GM13976 (cell line): ENCODE data around the gene GSTM3.

Source experiments
- DNase-seq: peaks from one replicate; pipeline ENCODE4 v3.0.0; 2012; ENCODE audit warnings: low spot score
- in situ Hi-C: fragments of 300-500 bp; cut with MboI; formaldehyde crosslinking; loops from one replicate; pipeline ENCODE4 v1.12.0; 2022; ENCODE audit warnings: low sequenced_read_pairs, mixed read lengths, inconsistent platforms; ENCODE audit not compliant: unreplicated experiment
- TF ChIP-seq, protein P1 (sequence below): IDR thresholded peaks from 2 replicates; pipeline ENCODE4 v1.5.1; 2012; ENCODE audit warnings: borderline replicate concordance, mild to moderate bottlenecking; ENCODE audit not compliant: insufficient read depth; ENCODE audit errors: extremely low read depth, missing control alignments, control extremely low read depth

The GSTM3 gene

DNA sequence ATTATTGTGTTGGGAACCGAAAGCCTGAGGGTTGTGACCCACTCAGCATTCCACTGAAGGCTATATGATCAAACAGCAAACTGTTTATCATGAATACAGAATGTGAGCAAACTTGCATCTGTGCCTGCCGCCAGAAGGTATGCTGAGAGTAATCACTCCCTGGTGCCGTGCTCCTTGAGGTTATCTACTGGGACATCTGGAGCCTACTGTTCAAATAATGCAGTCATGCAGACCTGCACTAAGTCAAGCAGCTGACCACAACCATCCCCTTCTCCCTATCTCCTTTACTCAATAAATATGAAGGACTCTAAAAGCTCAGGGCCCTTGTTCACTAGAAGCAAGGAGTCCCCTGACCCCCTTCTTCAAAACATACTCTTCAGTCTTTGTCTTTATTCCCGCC, 15.3 kb downstream of the GSTM3 start:
- TF ChIP-seq, protein P1, sequence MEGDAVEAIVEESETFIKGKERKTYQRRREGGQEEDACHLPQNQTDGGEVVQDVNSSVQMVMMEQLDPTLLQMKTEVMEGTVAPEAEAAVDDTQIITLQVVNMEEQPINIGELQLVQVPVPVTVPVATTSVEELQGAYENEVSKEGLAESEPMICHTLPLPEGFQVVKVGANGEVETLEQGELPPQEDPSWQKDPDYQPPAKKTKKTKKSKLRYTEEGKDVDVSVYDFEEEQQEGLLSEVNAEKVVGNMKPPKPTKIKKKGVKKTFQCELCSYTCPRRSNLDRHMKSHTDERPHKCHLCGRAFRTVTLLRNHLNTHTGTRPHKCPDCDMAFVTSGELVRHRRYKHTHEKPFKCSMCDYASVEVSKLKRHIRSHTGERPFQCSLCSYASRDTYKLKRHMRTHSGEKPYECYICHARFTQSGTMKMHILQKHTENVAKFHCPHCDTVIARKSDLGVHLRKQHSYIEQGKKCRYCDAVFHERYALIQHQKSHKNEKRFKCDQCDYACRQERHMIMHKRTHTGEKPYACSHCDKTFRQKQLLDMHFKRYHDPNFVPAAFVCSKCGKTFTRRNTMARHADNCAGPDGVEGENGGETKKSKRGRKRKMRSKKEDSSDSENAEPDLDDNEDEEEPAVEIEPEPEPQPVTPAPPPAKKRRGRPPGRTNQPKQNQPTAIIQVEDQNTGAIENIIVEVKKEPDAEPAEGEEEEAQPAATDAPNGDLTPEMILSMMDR, result no peak
- in situ Hi-C loops, result no loop called here
- no peak for DNase-seq

DNA sequence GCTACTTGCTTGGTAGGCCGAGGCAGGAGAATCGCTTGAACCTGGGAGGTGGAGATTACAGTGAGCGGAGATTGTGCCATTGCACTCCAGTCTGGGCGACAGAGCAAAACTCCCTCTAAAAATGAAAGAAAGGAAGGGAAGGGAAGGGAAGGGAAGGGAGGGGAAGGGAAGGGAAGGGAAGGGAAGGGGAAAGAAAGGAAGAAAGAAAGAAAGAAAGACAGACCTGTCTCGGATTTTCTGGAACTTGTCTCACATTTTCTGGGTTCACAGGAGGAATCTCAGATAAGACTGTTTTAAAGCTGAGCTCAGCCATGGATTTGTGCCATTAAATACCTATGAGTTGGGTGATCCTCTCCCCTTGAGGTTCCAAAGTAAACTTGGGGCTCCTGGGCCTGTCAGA, 15.9 kb downstream of the GSTM3 start:
- DNase-seq, result no peak
- TF ChIP-seq, protein P1, result no peak
- in situ Hi-C loops, result no loop called here

DNA sequence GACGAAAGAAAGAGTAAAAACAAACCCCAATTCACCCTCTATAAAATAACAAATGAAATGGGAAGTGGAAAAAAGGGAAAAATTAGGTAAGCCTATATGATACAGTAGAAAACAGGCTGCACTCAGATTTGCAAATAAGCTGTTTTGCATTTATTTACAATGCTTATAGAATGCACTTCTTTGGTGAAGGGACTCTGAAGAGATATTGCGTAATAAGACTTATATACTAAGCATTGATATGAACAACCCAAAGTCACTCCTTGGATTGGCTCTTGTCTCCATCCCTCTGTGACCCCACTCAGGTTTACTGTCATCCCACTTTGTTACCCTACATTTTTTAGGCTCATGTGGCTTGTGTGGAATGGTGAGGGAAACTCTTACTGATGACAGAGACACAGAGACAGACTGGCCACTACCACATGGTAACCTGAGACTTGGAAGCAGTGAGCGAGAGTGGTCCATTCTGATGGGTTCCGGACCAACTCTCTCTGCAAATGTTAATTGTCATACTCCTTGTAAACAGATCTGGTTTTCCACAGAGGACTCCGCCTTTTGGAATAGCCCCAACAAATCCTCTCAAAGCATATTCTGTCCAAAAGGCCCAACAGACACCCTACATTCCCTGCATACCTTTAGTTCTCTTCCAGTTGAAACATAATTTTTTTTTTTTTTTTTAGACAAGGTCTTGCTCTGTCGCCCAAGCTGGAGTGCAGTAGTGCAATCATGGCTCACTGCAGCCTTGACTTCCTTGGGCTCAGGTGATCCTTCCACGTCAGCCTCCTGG, 17.7 kb downstream of the GSTM3 start:
- TF ChIP-seq, protein P1, result no peak
- in situ Hi-C loops, result no loop called here
- no peak for DNase-seq

DNA sequence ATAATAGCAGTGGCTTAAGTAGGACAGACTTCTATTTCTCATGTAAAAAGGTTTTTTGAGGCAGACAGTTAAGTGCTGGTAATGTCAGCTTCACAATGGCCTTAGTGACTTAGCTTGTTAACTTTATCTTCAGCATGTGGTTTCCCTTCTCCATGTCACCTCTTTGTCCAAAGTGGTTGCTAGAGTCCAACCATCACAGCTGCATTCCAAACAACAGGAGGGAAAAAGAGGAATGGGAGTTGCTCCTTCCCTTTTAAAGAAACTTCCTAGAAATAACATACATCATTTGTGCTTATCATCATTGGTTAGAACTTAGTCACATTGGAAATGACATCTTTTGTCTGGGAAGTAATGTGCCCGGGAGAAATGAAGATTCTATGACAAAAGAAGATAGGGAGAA, 18.9 kb downstream of the GSTM3 start:
- no peak for DNase-seq
- TF ChIP-seq, protein P1, result no peak
- in situ Hi-C loops, result no loop called here

DNA sequence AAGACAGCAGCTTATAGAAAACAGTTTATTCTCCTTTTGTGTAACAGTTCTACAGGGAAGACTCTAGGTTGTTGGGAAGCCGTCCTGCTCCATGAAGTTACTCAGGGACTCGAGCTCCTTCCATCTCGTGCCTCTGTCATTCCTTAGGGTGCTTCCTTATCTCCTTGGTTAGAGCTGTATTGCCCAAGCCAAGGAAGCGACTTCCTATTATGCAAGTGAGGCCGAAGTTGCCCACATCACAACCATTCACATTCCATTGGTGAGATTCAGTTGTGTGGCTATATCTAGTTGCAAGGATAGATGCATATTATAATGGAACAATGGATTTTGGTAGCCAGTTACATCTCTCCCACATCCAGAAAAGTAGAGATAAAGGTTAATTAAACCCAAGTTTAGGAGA, 19.8 kb downstream of the GSTM3 start:
- TF ChIP-seq, protein P1, result no peak
- in situ Hi-C loops, result no loop called here
- no peak for DNase-seq

DNA sequence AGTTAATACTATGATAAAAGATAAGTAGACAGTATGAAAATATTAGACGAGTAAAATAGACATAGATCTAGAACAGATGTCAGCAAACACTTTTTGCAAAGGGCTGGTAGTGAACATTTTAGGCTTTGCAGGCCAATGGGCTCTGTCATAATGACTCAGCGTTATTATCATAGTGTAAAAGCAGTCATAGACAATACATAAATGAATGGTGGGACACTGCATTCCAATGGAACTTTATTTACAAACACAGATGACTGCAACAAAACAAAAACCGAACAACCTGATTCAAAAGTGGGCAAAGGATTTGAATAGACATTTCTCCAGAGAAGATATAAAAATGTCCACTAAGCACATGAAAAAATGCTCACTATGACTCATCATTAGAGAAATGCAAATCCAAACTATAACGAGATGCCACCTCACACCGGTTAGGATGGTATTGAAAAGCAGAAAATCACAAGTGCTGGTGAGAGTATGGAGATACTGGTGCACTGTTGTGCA, 21.5 kb downstream of the GSTM3 start:
- no peak for DNase-seq
- TF ChIP-seq, protein P1, result no peak
- in situ Hi-C loops, result loop anchor here (10.0 kb wide), 1 partner anchor 55 kb away; the partner anchor contains the start of gene GSTM2
